Measurements from ENCODE around the gene GGNBP2.

GGNBP2 gene

DNA sequence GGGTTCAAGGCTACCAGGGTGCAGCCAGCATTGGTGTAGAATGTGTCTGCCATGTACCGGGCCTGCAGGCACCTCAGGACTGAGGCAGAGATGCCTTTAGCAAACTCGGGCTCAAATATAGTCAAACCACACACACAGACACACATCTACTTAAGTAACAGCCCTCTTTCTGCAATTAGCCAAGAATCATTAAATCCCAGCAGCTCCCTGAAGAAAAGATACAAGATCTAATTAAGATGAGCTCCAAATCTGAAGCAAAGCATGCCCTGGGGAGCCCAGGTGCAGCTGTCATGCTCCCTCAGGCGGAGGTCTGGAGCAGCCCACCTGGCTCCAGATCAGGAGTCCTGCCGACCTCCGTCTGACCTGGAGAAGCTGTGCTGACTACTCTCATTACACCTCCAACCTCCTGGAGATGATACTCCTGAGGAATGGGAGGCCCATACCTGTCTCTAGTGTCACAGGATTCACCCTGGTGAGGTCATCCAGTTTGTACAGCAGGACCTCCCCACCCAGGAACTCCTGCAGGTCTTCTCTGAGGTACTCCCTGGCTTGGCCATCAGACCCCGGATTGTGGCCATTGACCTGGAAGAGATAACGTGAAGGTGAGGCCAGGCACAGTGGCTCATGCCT lies 17.0 kb upstream of the GGNBP2 start:
- no peak for DNase-seq (ENCODE audit: low spot score)
- in situ Hi-C loops (cut with MboI; ENCODE audit: low pct_unique_long_range_greater_than_20kb, low sequenced_read_pairs, unreplicated experiment), result no loop called here
- TF ChIP-seq, protein P1, sequence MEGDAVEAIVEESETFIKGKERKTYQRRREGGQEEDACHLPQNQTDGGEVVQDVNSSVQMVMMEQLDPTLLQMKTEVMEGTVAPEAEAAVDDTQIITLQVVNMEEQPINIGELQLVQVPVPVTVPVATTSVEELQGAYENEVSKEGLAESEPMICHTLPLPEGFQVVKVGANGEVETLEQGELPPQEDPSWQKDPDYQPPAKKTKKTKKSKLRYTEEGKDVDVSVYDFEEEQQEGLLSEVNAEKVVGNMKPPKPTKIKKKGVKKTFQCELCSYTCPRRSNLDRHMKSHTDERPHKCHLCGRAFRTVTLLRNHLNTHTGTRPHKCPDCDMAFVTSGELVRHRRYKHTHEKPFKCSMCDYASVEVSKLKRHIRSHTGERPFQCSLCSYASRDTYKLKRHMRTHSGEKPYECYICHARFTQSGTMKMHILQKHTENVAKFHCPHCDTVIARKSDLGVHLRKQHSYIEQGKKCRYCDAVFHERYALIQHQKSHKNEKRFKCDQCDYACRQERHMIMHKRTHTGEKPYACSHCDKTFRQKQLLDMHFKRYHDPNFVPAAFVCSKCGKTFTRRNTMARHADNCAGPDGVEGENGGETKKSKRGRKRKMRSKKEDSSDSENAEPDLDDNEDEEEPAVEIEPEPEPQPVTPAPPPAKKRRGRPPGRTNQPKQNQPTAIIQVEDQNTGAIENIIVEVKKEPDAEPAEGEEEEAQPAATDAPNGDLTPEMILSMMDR (IDR thresholded peaks at IDR 0.05; ENCODE audit: extremely low read depth, insufficient read depth, missing control alignments), result no peak

GRCh38 chr17:36529121-36529520 lies 15.6 kb upstream of the GGNBP2 start:
- in situ Hi-C loops (cut with MboI; ENCODE audit: low pct_unique_long_range_greater_than_20kb, low sequenced_read_pairs, unreplicated experiment), result no loop called here

GRCh38 chr17:36532435-36532975 lies 12.2 kb upstream of the GGNBP2 start:
- TF ChIP-seq, protein P1 (IDR thresholded peaks at IDR 0.05; ENCODE audit: extremely low read depth, insufficient read depth, missing control alignments), result no peak
- in situ Hi-C loops (cut with MboI; ENCODE audit: low pct_unique_long_range_greater_than_20kb, low sequenced_read_pairs, unreplicated experiment), result no loop called here
- DNase-seq (ENCODE audit: low spot score), result no peak

More at GRCh38 chr17:36529121-36529520, 15.6 kb upstream of the GGNBP2 start:
- no peak for DNase-seq (ENCODE audit: low spot score)
- TF ChIP-seq, protein P1 (IDR thresholded peaks at IDR 0.05; ENCODE audit: extremely low read depth, insufficient read depth, missing control alignments), result no peak

GRCh38 chr17:36533935-36534839 lies 10.5 kb upstream of the GGNBP2 start:
- peak; percentile 70 for DNase-seq (ENCODE audit: low spot score)
- in situ Hi-C loops (cut with MboI; ENCODE audit: low pct_unique_long_range_greater_than_20kb, low sequenced_read_pairs, unreplicated experiment), result no loop called here
- TF ChIP-seq, protein P1 (IDR thresholded peaks at IDR 0.05; ENCODE audit: extremely low read depth, insufficient read depth, missing control alignments), result peak; percentile 82

GRCh38 chr17:36534840-36535668 lies 9.7 kb upstream of the GGNBP2 start, which contains the start of the genes MYO19 and PIGW:
MYO19 (minus strand) TSS chr17:36534868; CDS start chr17:36532538, 2,330 bp downstream.
PIGW (plus strand) TSS chr17:36534987; CDS start chr17:36537102, 2,115 bp downstream.
- DNase-seq (ENCODE audit: low spot score), result peak; percentile 92
- in situ Hi-C loops (cut with MboI; ENCODE audit: low pct_unique_long_range_greater_than_20kb, low sequenced_read_pairs, unreplicated experiment), result no loop called here
- TF ChIP-seq, protein P1 (IDR thresholded peaks at IDR 0.05; ENCODE audit: extremely low read depth, insufficient read depth, missing control alignments), result peak; percentile 17

GRCh38 chr17:36535669-36536081 lies 9.0 kb upstream of the GGNBP2 start:
- in situ Hi-C loops (cut with MboI; ENCODE audit: low pct_unique_long_range_greater_than_20kb, low sequenced_read_pairs, unreplicated experiment), result no loop called here
- no peak for DNase-seq (ENCODE audit: low spot score)
- TF ChIP-seq, protein P1 (IDR thresholded peaks at IDR 0.05; ENCODE audit: extremely low read depth, insufficient read depth, missing control alignments), result no peak
